HG03575 (cell line): ENCODE data around the gene CDC6.
"Not testable (repeated sequence)": the region's sequence is repeated elsewhere in the genome, so short reads cannot be mapped to it uniquely, and the experiment has no call there.

Experiments
- ATAC-seq: cut with Tn5 transposase; IDR thresholded peaks from one replicate; pipeline ENCODE4 v1.9.1; 2021; ENCODE audit not compliant: unreplicated experiment, insufficient number of reproducible peaks, low FRiP score; ENCODE audit errors: extremely low read depth

Gene CDC6

GRCh38 chr17:40283662-40284061, 4.0 kb upstream of the CDC6 start:
- no peak for ATAC-seq

DNA sequence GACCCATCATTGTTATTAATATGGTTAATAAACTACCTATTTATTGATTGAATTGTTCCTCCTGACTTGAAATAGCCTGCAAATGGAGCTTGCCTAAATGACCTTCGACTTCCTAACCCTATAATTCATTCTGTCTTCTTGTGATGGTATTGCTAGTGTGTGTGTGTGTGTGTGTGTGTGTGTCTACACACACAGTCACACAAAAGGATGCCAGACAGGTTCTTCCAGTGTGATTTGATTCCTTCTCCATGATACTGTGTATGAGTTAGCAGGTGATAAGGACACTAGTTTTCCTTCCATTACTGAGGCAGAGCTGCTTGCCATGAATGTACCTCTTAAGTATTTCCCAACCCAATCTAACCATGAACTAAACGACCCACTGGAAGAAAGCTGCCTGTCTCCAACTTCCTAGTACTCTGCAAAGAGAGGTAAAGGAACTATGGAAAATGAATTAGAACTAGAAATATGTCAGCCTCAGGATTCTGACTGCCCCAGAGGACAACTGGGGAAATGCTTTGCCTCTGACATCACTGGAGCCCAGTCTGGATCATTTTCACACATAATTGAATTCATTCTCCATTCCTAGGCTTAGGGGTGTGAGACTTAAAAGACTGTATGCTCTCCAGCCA, 3.5 kb upstream of the CDC6 start:
- no peak for ATAC-seq

GRCh38 chr17:40286473-40286872, 1.2 kb upstream of the CDC6 start:
- ATAC-seq: no peak

DNA sequence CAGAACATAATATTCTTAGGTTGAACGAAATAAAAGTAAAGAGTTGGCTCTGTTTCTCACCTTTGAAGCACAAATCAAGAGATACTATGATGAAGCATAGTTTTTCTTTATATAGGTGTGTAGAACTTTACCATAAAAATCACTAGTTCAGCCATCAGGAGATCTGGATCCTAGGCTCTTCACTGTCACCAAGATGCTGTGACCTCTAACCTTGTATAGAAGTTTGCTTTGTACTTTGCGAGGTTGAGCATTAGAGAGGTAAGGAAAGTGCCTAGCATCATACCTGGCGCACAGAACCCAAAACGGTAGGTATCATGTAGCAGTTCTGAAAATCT, 553 bp upstream of the CDC6 start:
- ATAC-seq: no peak

GRCh38 chr17:40290629-40291280, 3.1 kb downstream of the CDC6 start:
- no peak for ATAC-seq

DNA sequence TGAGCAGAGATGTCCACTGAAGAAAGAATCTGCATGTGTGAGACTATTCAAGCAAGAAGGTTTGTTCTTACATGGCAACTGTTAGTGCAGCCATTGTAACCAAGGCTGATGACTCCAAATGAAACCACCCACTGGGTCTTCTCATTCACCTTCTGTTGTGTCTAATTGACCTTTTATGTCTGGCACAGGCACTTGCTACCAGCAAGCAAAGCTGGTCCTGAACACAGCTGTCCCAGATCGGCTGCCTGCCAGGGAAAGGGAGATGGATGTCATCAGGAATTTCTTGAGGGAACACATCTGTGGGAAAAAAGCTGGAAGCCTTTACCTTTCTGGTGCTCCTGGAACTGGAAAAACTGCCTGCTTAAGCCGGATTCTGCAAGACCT, 3.6 kb downstream of the CDC6 start:
- no peak for ATAC-seq

GRCh38 chr17:40293363-40293762, 5.7 kb downstream of the CDC6 start:
- ATAC-seq: no peak

DNA sequence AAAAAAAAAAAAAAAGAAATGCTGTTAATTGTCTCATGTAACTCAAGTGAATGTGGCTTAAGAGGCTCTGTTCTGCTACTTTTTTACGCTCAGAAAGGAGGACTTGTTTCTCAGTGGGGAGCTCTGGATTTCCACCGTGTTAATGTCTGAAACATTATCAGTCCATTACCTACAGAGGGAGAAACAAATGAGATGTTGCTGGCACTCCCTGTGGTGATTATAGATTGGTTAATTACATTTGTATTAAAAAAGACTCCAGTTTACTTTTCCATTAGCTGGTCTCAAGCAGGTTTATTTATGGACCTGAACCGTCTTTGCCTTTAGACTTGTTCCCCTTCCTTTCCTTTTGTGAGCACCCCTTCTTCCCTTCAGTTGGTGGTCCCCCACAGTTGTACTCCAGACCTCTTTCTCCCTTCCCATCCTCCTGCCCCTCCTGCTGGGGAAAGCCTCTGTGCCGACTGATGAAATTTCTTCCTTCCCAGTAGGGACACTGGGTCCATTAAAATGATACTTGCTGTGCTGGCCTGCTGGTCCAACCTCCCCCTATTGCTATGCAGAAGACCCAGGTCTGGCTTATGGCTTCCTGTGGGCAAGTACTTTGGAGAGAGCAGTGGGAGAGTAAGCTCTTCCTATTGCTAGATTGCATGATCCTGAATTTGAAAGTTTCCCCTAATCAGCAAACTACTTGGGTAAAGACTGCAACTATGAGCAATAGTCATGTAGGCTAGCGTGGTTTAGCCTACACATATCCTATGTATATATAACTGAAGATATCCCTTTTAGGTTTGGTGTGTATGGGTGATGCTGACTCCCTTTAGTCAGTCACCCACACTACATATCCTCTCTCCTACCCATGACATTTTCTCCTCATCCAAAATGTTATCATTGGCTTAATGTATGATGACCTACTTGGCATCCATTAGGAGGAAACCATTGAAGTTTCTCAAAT, 8.1 kb downstream of the CDC6 start:
- ATAC-seq: no peak

DNA sequence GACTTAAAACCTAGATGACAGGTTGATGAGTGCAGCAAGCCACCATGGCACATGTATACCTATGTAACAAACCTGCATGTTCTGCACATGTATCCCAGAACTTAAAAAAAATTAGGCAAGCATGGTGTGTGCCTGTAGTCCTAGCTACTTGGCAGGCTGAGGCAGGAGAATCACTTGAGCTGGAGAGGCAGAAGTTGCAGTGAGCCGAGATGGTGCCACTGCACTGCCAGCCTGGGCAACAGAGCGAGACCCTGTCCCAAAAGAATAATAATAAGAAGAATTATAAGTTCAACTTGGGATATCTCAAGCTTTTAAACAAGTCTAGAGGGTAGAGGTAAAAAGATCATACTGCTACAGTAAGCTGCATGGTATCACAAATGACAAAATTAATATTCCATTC, 9.8 kb downstream of the CDC6 start:
- no peak for ATAC-seq

GRCh38 chr17:40298726-40299125, 11.0 kb downstream of the CDC6 start:
- no peak for ATAC-seq

DNA sequence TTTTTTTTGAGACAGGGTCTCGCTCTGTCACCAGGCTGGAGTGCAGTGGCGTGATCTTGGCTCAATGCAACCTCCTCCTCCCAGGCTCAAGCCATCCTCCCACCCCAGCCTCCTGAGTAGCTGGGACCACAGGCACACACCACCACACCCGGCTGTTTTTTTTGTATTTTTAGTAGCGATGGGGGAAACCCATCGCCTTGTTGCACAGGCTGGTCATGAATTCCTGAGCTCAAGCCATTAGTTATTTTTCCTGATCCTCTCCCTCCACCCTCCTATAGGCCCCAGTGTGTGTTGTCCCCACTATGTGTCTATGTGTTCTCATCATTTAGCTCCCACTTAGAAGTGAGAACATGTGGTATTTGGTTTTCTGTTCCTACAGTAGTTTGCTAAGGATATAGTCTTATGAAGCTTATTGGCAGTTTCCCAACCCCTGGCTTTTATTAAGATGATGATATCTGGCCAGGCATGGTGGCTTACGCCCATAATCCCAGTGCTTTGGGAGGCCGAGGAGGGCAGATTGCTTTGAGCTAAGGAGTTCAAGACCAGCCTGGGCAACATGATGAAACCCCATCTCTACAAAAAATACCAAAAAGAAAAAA, 11.6 kb downstream of the CDC6 start:
- not testable (repeated sequence) for ATAC-seq

DNA sequence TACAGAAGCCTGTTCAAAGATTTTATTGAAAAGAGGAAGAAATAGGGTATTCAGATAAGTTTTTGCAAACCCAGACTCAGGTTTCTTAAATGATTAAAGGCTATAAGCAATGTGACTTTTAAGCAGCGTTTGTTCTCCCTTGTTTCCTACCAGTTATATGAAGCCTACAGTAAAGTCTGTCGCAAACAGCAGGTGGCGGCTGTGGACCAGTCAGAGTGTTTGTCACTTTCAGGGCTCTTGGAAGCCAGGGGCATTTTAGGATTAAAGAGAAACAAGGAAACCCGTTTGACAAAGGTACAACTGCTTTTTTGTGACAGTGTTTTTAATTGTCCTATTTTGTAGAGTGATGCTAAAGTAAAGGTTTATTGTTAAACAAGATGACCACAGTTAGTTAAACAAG, 13.6 kb downstream of the CDC6 start:
- ATAC-seq: no peak

DNA sequence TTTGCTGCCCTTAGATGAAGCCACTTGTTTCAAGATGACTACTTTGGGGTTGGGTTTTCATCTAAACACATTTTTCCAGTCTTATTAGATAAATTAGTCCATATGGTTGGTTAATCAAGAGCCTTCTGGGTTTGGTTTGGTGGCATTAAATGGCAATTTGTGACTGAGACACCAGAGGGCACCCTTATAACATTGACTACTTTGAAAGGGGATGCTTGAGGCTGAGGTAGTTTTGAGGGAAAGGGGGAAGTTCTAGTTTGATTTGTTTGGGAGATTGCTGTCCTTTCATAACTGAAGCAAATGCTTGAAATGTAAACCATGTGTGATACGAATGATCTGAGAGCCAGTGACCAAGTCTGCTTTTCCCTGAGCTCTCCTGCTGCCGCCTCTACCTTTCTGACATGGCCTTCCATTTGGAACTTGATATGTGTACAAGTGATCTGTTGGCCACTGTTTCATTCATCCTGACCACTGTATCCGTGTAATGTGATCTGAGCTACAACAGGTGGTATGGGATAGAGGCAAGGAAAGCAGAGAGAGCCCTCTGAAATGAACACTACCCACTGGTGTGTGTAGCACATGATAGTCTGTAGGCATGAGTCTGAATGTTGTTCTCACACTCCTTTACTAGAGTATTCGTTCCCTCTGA, 15.5 kb downstream of the CDC6 start:
- no peak for ATAC-seq

GRCh38 chr17:40303708-40304551, 16.3 kb downstream of the CDC6 start:
- no peak for ATAC-seq

DNA sequence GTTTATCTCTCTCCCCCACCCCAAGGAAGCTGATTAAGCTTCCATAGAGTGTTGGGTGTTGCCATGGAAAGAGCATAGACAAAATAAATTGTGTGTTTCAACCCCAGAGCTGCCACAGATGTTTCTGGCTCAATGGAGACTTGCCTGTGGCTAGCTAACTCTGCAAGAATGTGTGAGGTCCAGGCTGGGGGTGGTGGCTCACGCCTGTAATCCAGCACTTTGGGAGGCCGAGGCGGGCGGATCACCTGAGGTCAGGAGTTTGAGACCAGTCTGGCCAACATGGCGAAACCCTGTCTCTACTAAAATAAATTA, 16.8 kb downstream of the CDC6 start:
- ATAC-seq: not testable (repeated sequence)

- ATAC-seq: not testable (repeated sequence)
Measured at GRCh38 chr17:40304866-40305265, 17.2 kb downstream of the CDC6 start.

DNA sequence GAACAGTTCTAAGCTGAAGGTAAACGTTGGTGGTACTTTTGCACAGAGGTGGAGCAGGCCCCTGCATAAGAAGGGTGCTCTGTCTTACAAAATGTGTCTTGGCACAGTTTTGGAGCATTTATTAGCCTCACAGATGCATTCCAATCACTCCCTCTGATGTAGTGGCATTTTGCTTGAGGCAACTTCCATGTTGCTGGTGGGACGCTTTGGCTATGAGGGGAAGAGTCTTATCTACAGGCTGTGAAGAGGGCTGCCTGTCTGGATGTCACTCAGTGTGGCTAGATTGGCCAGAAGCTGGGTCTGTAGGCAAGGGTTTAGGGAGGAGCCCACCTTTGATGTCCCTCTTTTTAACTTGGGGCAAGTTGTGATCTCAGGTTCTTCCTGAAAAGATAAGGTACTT, 18.7 kb downstream of the CDC6 start:
- ATAC-seq: no peak

- ATAC-seq: no peak
Measured at GRCh38 chr17:40307001-40307730, 19.5 kb downstream of the CDC6 start.
